H9 (cell line): ENCODE results near the gene NCL. TPM values are rescaled to one million over a fixed set of nuclear protein-coding genes. Genes with fewer than 3 reads are reported as not detected.

Experiments
- DNase-seq: peaks from one replicate; pipeline ENCODE4 v3.0.0-alpha.2; 2017
- H2AFZ ChIP-seq: one replicate; pipeline ENCODE4 v1.6.1; 2013; ENCODE audit warnings: mild to moderate bottlenecking, low read length, control low read depth, moderate library complexity
- H2AK5ac ChIP-seq: 2 replicates; pipeline ENCODE4 v1.6.1; 2013; ENCODE audit warnings: low read length, control low read depth, mixed read lengths; ENCODE audit not compliant: insufficient read length
- H2BK120ac ChIP-seq: one replicate; pipeline ENCODE4 v1.6.1; 2013; ENCODE audit warnings: low read depth, mild to moderate bottlenecking, low read length, control low read depth, inconsistent platforms; ENCODE audit not compliant: poor library complexity, severe bottlenecking
- H2BK12ac ChIP-seq: 2 replicates; pipeline ENCODE4 v1.6.1; 2013; ENCODE audit warnings: low read length, control low read depth, mixed read lengths, low read depth; ENCODE audit not compliant: insufficient read length
- H2BK15ac ChIP-seq: 2 replicates; pipeline ENCODE4 v1.6.1; 2013; ENCODE audit warnings: low read depth, low read length, control low read depth
- H2BK20ac ChIP-seq: one replicate; pipeline ENCODE4 v1.6.1; 2013; ENCODE audit warnings: low read depth, mild to moderate bottlenecking, low read length, control low read depth, inconsistent platforms; ENCODE audit not compliant: poor library complexity, severe bottlenecking
- H2BK5ac ChIP-seq: 2 replicates; pipeline ENCODE4 v1.6.1; 2013; ENCODE audit warnings: low read length, control low read depth, mixed read lengths; ENCODE audit not compliant: insufficient read length
- H3K14ac ChIP-seq: 2 replicates; pipeline ENCODE4 v1.6.1; 2013; ENCODE audit warnings: low read length, control low read depth; ENCODE audit not compliant: insufficient read depth
- H3K18ac ChIP-seq: 2 replicates; pipeline ENCODE4 v1.6.1; 2013; ENCODE audit warnings: low read depth, mild to moderate bottlenecking, mixed read lengths, low read length, control low read depth; ENCODE audit not compliant: insufficient read length
- H3K23ac ChIP-seq: 2 replicates; pipeline ENCODE4 v1.6.1; 2013; ENCODE audit warnings: low read length, control low read depth, mixed read lengths, low read depth; ENCODE audit not compliant: insufficient read length
- H3K23me2 ChIP-seq: 2 replicates; pipeline ENCODE4 v1.6.1; 2013; ENCODE audit warnings: low read depth, mild to moderate bottlenecking, mixed read lengths, low read length, control low read depth; ENCODE audit not compliant: insufficient read length, poor library complexity, severe bottlenecking
- H3K27ac ChIP-seq: 2 replicates; pipeline ENCODE4 v1.5.1; 2013; ENCODE audit warnings: low read length, control low read depth, mixed read lengths, low read depth; ENCODE audit not compliant: insufficient read length
- H3K27me3 ChIP-seq: 2 replicates; pipeline ENCODE4 v1.6.1; 2013; ENCODE audit warnings: low read length, control low read depth, inconsistent platforms; ENCODE audit not compliant: insufficient read depth
- H3K4ac ChIP-seq: 2 replicates; pipeline ENCODE4 v1.6.1; 2013; ENCODE audit warnings: low read depth, mild to moderate bottlenecking, control low read depth, inconsistent platforms, low read length, moderate library complexity
- H3K4me1 ChIP-seq: 2 replicates; pipeline ENCODE4 v1.6.1; 2013; ENCODE audit warnings: low read length, control low read depth, inconsistent platforms; ENCODE audit not compliant: insufficient read depth
- H3K4me2 ChIP-seq: 2 replicates; pipeline ENCODE4 v1.6.1; 2013; ENCODE audit warnings: low read length, control low read depth, mixed read lengths; ENCODE audit not compliant: insufficient read length, insufficient read depth
- H3K56ac ChIP-seq: 2 replicates; pipeline ENCODE4 v1.6.1; 2013; ENCODE audit warnings: low read depth, mild to moderate bottlenecking, mixed read lengths, low read length, control low read depth; ENCODE audit not compliant: insufficient read length
- H3K79me1 ChIP-seq: 2 replicates; pipeline ENCODE4 v1.6.1; 2013; ENCODE audit warnings: low read depth, mild to moderate bottlenecking, moderate library complexity, low read length, control low read depth, inconsistent platforms; ENCODE audit not compliant: insufficient read depth, poor library complexity, severe bottlenecking
- H3K79me2 ChIP-seq: 2 replicates; pipeline ENCODE4 v1.6.1; 2013; ENCODE audit warnings: low read length, control low read depth, inconsistent platforms; ENCODE audit not compliant: insufficient read depth
- H3K9ac ChIP-seq: 2 replicates; pipeline ENCODE4 v1.6.1; 2013; ENCODE audit warnings: low read length, control low read depth, mixed read lengths; ENCODE audit not compliant: insufficient read length; ENCODE audit errors: extremely low read depth
- H3K9me3 ChIP-seq: one replicate; pipeline ENCODE4 v1.6.1; 2013; ENCODE audit warnings: low read depth, low read length, inconsistent platforms; ENCODE audit not compliant: control insufficient read depth
- H3T11ph ChIP-seq: one replicate; pipeline ENCODE4 v1.6.1; 2013; ENCODE audit warnings: mild to moderate bottlenecking, low read length, control low read depth, inconsistent platforms
- H4K20me1 ChIP-seq: one replicate; pipeline ENCODE4 v1.6.1; 2013; ENCODE audit not compliant: control insufficient read depth, insufficient read length, insufficient read depth
- H4K5ac ChIP-seq: 2 replicates; pipeline ENCODE4 v1.6.1; 2013; ENCODE audit warnings: low read depth, mild to moderate bottlenecking, mixed read lengths, low read length, control low read depth; ENCODE audit not compliant: insufficient read length
- H4K8ac ChIP-seq: replicated peaks from 2 replicates; pipeline ENCODE4 v1.6.1; 2013; ENCODE audit warnings: low read length, control low read depth, mixed read lengths, low read depth; ENCODE audit not compliant: insufficient read length
- H4K91ac ChIP-seq: 2 replicates; pipeline ENCODE4 v1.6.1; 2013; ENCODE audit warnings: low read depth, mild to moderate bottlenecking, moderate library complexity, mixed read lengths, low read length, control low read depth; ENCODE audit not compliant: insufficient read length
- H3K27ac Mint-ChIP-seq, 3 experiments: 2 replicates in 2 of 3; 3 replicates in 1 of 3; pipeline ENCODE4 v1.8.0; 2020 to 2021; ENCODE audit warnings: mixed read lengths in 3 of 3, mild to moderate bottlenecking in 1 of 3, moderate library complexity in 1 of 3
- H3K27me3 Mint-ChIP-seq: 2 replicates; pipeline ENCODE4 v1.8.0; 2021; ENCODE audit warnings: low read depth, mild to moderate bottlenecking, moderate library complexity, mixed read lengths
- H3K36me3 Mint-ChIP-seq, 3 experiments: 2 replicates in 2 of 3; 3 replicates in 1 of 3; pipeline ENCODE4 v1.8.0; 2020 to 2021; ENCODE audit warnings: low read depth in 3 of 3, mixed read lengths in 3 of 3; ENCODE audit not compliant: insufficient read depth in 1 of 3
- H3K4me1 Mint-ChIP-seq, 2 experiments: 2 replicates each; pipeline ENCODE4 v1.8.0; 2020; ENCODE audit warnings: mixed read lengths in 2 of 2
- H3K4me3 Mint-ChIP-seq, 2 experiments: 2 replicates in 1 of 2; 3 replicates in 1 of 2; pipeline ENCODE4 v1.8.0; 2020 to 2021; ENCODE audit warnings: mild to moderate bottlenecking in 2 of 2, mixed read lengths in 2 of 2, moderate library complexity in 1 of 2
- H3K9me3 Mint-ChIP-seq, 2 experiments: 2 replicates in 1 of 2; 3 replicates in 1 of 2; pipeline ENCODE4 v1.8.0; 2020; ENCODE audit warnings: mild to moderate bottlenecking in 2 of 2, mixed read lengths in 2 of 2, moderate library complexity in 1 of 2
- WGBS: extraction: QIAGEN DNeasy Blood & Tissue Kit; methylation state at CpG from one replicate; pipeline ENCODE4 v1.1.7; 2013; ENCODE audit warnings: missing lambda C conversion rate, low lambda C conversion rate, mixed read lengths; ENCODE audit not compliant: insufficient read length; ENCODE audit errors: extremely low coverage; 5-methylcytosine and 5-hydroxymethylcytosine counted together
- total RNA-seq: library from RNA; stranded (reverse); gene quantifications from 2 replicates; pipeline ENCODE4 v1.2.1, GENCODE V29; 2021
- TF ChIP-seq, protein P1 (sequence below): fragments of 200-600 bp; sonication (generic); conservative IDR thresholded peaks from 3 replicates; pipeline ENCODE4 v1.8.0; 2021; ENCODE audit warnings: antibody characterized with exemption, mild to moderate bottlenecking

The NCL gene
- total RNA-seq, 1 experiment from 2014 or later: 1,269 TPM

- H3K27ac Mint-ChIP-seq: no peak overlapping the region
- no peak overlapping the region for H4K8ac ChIP-seq
- H3K27me3 ChIP-seq: no peaks in the 10 kb centered on the region
These were observed 27.3 kb downstream of the NCL start for GRCh38 chr2:231436957-231437356.

More at GRCh38 chr2:231436957-231437356, 27.3 kb downstream of the NCL start:
- no peak overlapping the region for H4K5ac ChIP-seq
- no peak overlapping the region for H3K27ac ChIP-seq
- no peaks in the 10 kb centered on the region for H3K79me1 ChIP-seq
- no peak overlapping the region for H3K9ac ChIP-seq
- no peak overlapping the region for H2AFZ ChIP-seq
- H2BK15ac ChIP-seq: no peak overlapping the region
- no peak overlapping the region for H3T11ph ChIP-seq
- Mint-ChIP-seq H3K4me3 (no peak overlapping the region), H3K27me3 (peaks cover 2% of the 10 kb centered on the region; the same call in 1 of the 2 replicates), H3K4me1 (no peaks in the 10 kb centered on the region), H3K9me3 (peaks cover under 1 to 1% of the 10 kb centered on the region in 2 experiments; a peak in 3 of 5 replicates), H3K36me3 (peaks cover under 1 to 2% (median 2%) of the 10 kb centered on the region in 3 experiments; a peak in 3 of 7 replicates)
- H3K56ac ChIP-seq: no peak overlapping the region
- H2BK120ac ChIP-seq: no peak overlapping the region
- no peaks in the 10 kb centered on the region for H3K79me2 ChIP-seq
- H3K23me2 ChIP-seq: no peaks in the 10 kb centered on the region
- no peak overlapping the region for H2BK12ac ChIP-seq
- no peak overlapping the region for H2AK5ac ChIP-seq
- H4K20me1 ChIP-seq: no peaks in the 10 kb centered on the region
- DNase-seq: no peak
- H3K4ac ChIP-seq: no peak overlapping the region
- WGBS: no CpG with 5 or more reads among the region's 13 CpGs
- no peaks in the 10 kb centered on the region for H3K4me1 ChIP-seq
- H3K23ac ChIP-seq: no peak overlapping the region
- no peak overlapping the region for H3K4me2 ChIP-seq
- TF ChIP-seq, protein P1, sequence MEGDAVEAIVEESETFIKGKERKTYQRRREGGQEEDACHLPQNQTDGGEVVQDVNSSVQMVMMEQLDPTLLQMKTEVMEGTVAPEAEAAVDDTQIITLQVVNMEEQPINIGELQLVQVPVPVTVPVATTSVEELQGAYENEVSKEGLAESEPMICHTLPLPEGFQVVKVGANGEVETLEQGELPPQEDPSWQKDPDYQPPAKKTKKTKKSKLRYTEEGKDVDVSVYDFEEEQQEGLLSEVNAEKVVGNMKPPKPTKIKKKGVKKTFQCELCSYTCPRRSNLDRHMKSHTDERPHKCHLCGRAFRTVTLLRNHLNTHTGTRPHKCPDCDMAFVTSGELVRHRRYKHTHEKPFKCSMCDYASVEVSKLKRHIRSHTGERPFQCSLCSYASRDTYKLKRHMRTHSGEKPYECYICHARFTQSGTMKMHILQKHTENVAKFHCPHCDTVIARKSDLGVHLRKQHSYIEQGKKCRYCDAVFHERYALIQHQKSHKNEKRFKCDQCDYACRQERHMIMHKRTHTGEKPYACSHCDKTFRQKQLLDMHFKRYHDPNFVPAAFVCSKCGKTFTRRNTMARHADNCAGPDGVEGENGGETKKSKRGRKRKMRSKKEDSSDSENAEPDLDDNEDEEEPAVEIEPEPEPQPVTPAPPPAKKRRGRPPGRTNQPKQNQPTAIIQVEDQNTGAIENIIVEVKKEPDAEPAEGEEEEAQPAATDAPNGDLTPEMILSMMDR: no peak
- H2BK5ac ChIP-seq: no peak overlapping the region
- H4K91ac ChIP-seq: no peak overlapping the region
- no peaks in the 10 kb centered on the region for H3K9me3 ChIP-seq
- H3K14ac ChIP-seq: no peak overlapping the region
- H3K18ac ChIP-seq: peak overlapping the region; percentile 17
- no peak overlapping the region for H2BK20ac ChIP-seq
